HG03095 (cell line): Measurements from ENCODE around the gene GNAI1.

Experiments
- ATAC-seq: cut with Tn5 transposase; IDR thresholded peaks from one replicate; pipeline ENCODE4 v1.9.1; 2021; ENCODE audit warnings: moderate library complexity; ENCODE audit not compliant: unreplicated experiment

Gene GNAI1

GRCh38 chr7:80131675-80132435, 2.8 kb upstream of the GNAI1 start:
- ATAC-seq = no peak

GRCh38 chr7:80132594-80132993, 2.0 kb upstream of the GNAI1 start:
- ATAC-seq = no peak

GRCh38 chr7:80133361-80134114, 1.1 kb upstream of the GNAI1 start:
- no peak for ATAC-seq

- no peak for ATAC-seq
Measured at GRCh38 chr7:80134115-80134535, 506 bp upstream of the GNAI1 start.

- ATAC-seq = no peak
Measured at GRCh38 chr7:80135309-80136104, 876 bp downstream of the GNAI1 start.

- ATAC-seq = no peak
Measured at GRCh38 chr7:80136261-80137055, 1.8 kb downstream of the GNAI1 start.

GRCh38 chr7:80137410-80137809, 2.8 kb downstream of the GNAI1 start:
- ATAC-seq = no peak

- ATAC-seq = no peak
Measured at GRCh38 chr7:80139236-80139635, 4.6 kb downstream of the GNAI1 start.

- no peak for ATAC-seq
Measured at GRCh38 chr7:80140388-80140787, 5.8 kb downstream of the GNAI1 start.

- ATAC-seq = no peak
Measured at GRCh38 chr7:80141376-80141775, 6.7 kb downstream of the GNAI1 start.

GRCh38 chr7:80142853-80143580, 8.4 kb downstream of the GNAI1 start:
- no peak for ATAC-seq

GRCh38 chr7:80145780-80146422, 11.3 kb downstream of the GNAI1 start:
- ATAC-seq = no peak

- ATAC-seq = no peak
Measured at GRCh38 chr7:80146545-80147182, 12.0 kb downstream of the GNAI1 start.

GRCh38 chr7:80147543-80148391, 13.1 kb downstream of the GNAI1 start:
- no peak for ATAC-seq

- no peak for ATAC-seq
Measured at GRCh38 chr7:80150611-80151273, 16.1 kb downstream of the GNAI1 start.

GRCh38 chr7:80151274-80151665, 16.6 kb downstream of the GNAI1 start:
- ATAC-seq = no peak

- ATAC-seq = no peak
Measured at GRCh38 chr7:80153446-80153845, 18.8 kb downstream of the GNAI1 start.
